Measurements from ENCODE around the gene RTCB.

The RTCB gene

GRCh38 chr22:32411402-32411801 is 645 bp downstream of the RTCB start:
- FAIRE-seq: no peak
- TF ChIP-seq, protein P1, sequence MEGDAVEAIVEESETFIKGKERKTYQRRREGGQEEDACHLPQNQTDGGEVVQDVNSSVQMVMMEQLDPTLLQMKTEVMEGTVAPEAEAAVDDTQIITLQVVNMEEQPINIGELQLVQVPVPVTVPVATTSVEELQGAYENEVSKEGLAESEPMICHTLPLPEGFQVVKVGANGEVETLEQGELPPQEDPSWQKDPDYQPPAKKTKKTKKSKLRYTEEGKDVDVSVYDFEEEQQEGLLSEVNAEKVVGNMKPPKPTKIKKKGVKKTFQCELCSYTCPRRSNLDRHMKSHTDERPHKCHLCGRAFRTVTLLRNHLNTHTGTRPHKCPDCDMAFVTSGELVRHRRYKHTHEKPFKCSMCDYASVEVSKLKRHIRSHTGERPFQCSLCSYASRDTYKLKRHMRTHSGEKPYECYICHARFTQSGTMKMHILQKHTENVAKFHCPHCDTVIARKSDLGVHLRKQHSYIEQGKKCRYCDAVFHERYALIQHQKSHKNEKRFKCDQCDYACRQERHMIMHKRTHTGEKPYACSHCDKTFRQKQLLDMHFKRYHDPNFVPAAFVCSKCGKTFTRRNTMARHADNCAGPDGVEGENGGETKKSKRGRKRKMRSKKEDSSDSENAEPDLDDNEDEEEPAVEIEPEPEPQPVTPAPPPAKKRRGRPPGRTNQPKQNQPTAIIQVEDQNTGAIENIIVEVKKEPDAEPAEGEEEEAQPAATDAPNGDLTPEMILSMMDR (IDR thresholded peaks at IDR 0.05; ENCODE audit: insufficient read depth, missing control alignments): no peak
- no peak for DNase-seq (ENCODE audit: insufficient read length, low spot score)

- TF ChIP-seq, protein P1 (IDR thresholded peaks at IDR 0.05; ENCODE audit: insufficient read depth, missing control alignments): no peak
- FAIRE-seq (no peak), DNase-seq (ENCODE audit: insufficient read length, low spot score) (no peak)
Measured at GRCh38 chr22:32410459-32410858, 1.6 kb downstream of the RTCB start.

- no peak for FAIRE-seq
- DNase-seq (ENCODE audit: insufficient read length, low spot score): no peak
- TF ChIP-seq, protein P1 (IDR thresholded peaks at IDR 0.05; ENCODE audit: insufficient read depth, missing control alignments): no peak
Measured at GRCh38 chr22:32409977-32410376, 2.1 kb downstream of the RTCB start.

DNA sequence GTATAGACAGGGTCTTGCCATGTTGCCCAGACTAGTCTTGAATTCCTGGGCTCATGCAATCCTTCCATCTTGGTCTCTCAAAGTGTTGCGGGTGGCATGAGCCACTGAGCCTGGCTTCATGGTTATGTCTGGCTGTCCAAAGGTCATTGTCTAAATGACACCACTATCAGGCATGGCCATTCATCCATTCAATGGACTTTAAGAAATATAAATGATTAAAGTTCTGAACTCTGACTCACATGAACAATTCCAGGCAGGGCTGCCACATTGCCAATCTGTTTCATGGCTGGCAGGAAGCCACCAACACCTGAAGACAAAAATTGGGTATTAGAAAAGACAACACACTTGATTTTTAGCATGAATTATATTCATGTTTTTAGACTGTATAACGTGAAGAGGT is 4.1 kb downstream of the RTCB start:
- DNase-seq (ENCODE audit: insufficient read length, low spot score): no peak
- no peak for FAIRE-seq
- TF ChIP-seq, protein P1 (IDR thresholded peaks at IDR 0.05; ENCODE audit: insufficient read depth, missing control alignments): no peak

DNA sequence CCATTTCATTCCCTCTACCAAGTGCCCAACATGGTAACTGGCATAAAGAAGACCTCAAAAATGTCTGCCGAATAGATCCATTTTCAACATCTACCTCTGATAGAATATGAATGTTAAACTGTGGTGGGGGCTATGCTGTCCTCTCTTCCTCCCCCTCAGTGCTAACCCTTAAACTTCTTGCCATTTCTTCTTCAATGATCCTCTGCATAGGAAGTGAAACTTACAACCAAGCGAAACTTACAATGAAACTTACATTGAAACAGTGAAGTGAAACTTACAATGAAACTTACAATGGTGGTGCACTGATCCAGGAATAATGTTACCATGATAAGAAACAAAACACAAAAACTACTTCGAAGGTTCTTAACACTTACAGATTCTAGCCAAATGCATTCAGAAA is 4.7 kb downstream of the RTCB start:
- FAIRE-seq (no peak), DNase-seq (ENCODE audit: insufficient read length, low spot score) (no peak)
- TF ChIP-seq, protein P1 (IDR thresholded peaks at IDR 0.05; ENCODE audit: insufficient read depth, missing control alignments): no peak

DNA sequence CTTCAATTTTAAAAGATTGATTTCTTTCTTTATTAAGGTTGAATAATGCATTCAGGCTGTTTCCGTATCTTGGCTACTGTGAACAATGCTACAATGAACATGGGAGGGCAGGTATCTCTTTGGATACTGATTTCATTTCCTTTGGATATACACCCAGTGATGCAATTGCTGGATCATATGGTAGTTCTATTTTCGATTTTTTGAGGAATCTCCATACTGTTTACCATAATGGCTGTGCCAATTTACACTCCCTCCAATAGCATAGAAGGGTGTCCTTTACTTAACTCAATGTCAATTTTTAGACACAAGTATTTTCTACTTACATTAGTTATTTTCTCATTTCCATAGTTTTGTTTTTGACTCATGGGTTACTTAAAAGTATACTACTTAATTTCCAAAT is 8.0 kb downstream of the RTCB start:
- TF ChIP-seq, protein P1 (IDR thresholded peaks at IDR 0.05; ENCODE audit: insufficient read depth, missing control alignments): no peak
- DNase-seq (ENCODE audit: insufficient read length, low spot score): no peak
- no peak for FAIRE-seq

GRCh38 chr22:32401486-32401885 is 10.6 kb downstream of the RTCB start:
- TF ChIP-seq, protein P1 (IDR thresholded peaks at IDR 0.05; ENCODE audit: insufficient read depth, missing control alignments): no peak
- DNase-seq (ENCODE audit: insufficient read length, low spot score): no peak
- no peak for FAIRE-seq

Measured in D721Med (cell line).